ENCODE data around the gene MRPL4.

DNA sequence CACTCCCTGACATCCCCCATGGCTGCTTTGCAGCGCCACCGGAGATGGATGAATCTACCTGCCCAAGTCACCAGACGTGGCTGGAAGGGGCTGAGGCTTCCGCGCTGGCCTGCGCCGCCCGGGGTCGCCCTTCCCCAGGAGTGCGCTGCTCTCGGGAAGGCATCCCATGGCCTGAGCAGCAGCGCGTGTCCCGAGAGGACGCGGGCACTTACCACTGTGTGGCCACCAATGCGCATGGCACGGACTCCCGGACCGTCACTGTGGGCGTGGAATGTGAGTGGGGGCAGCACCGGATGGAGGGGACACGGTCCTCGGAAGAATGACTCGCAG lies 42.3 kb downstream of the MRPL4 start:
- TF ChIP-seq, protein P1, sequence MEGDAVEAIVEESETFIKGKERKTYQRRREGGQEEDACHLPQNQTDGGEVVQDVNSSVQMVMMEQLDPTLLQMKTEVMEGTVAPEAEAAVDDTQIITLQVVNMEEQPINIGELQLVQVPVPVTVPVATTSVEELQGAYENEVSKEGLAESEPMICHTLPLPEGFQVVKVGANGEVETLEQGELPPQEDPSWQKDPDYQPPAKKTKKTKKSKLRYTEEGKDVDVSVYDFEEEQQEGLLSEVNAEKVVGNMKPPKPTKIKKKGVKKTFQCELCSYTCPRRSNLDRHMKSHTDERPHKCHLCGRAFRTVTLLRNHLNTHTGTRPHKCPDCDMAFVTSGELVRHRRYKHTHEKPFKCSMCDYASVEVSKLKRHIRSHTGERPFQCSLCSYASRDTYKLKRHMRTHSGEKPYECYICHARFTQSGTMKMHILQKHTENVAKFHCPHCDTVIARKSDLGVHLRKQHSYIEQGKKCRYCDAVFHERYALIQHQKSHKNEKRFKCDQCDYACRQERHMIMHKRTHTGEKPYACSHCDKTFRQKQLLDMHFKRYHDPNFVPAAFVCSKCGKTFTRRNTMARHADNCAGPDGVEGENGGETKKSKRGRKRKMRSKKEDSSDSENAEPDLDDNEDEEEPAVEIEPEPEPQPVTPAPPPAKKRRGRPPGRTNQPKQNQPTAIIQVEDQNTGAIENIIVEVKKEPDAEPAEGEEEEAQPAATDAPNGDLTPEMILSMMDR (IDR thresholded peaks at IDR 0.05) = no peak
- no peak for TF ChIP-seq POLR2A (IDR thresholded peaks at IDR 0.05)
